Measurements from ENCODE around the gene TMEM179. TPM values are rescaled to one million over a fixed set of nuclear protein-coding genes. Genes with fewer than 3 reads are reported as not detected.

Gene TMEM179
- total RNA-seq, 1 experiment from 2014 or later: not detected

GRCh38 chr14:104561124-104561557 is 43.4 kb downstream of the TMEM179 start:
- Histone ChIP-seq H3K27me3 (replicated peaks) (peaks cover 20% of the 10 kb centered on the region), H3K9me3 (replicated peaks) (no peaks in the 10 kb centered on the region), H3K4me3 (no peak overlapping the region), H3K36me3 (no peaks in the 10 kb centered on the region), H3K4me1 (replicated peaks) (no peaks in the 10 kb centered on the region), H3K27ac (no peak overlapping the region)
- no peak for DNase-seq (ENCODE audit: low read depth in 1 of 2, low spot score in 2 of 2)

- H3K36me3 ChIP-seq: no peaks in the 10 kb centered on the region
- no peaks in the 10 kb centered on the region for H3K9me3 ChIP-seq (replicated peaks)
- no peak for DNase-seq (ENCODE audit: low read depth in 1 of 2, low spot score in 2 of 2)
- peaks cover 20% of the 10 kb centered on the region for H3K27me3 ChIP-seq (replicated peaks)
- no peaks in the 10 kb centered on the region for H3K4me1 ChIP-seq (replicated peaks)
- no peak overlapping the region for H3K27ac ChIP-seq
- no peak overlapping the region for H3K4me3 ChIP-seq
Observed at GRCh38 chr14:104560586-104560945, 44.0 kb downstream of the TMEM179 start.

- H3K27ac ChIP-seq: no peak overlapping the region
- H3K9me3 ChIP-seq (replicated peaks): no peaks in the 10 kb centered on the region
- H3K27me3 ChIP-seq (replicated peaks): peaks cover 20% of the 10 kb centered on the region
- no peaks in the 10 kb centered on the region for H3K36me3 ChIP-seq
- DNase-seq (ENCODE audit: low read depth in 1 of 2, low spot score in 2 of 2): no peak
- H3K4me3 ChIP-seq: no peak overlapping the region
- H3K4me1 ChIP-seq (replicated peaks): no peaks in the 10 kb centered on the region
Observed at GRCh38 chr14:104559804-104560585, 44.6 kb downstream of the TMEM179 start.

- no peak for DNase-seq (ENCODE audit: low read depth in 1 of 2, low spot score in 2 of 2)
- no peaks in the 10 kb centered on the region for H3K36me3 ChIP-seq
- H3K9me3 ChIP-seq (replicated peaks): no peaks in the 10 kb centered on the region
- no peaks in the 10 kb centered on the region for H3K4me1 ChIP-seq (replicated peaks)
- H3K27ac ChIP-seq: no peak overlapping the region
- no peak overlapping the region for H3K4me3 ChIP-seq
- H3K27me3 ChIP-seq (replicated peaks): peaks cover 15% of the 10 kb centered on the region
Observed at GRCh38 chr14:104559028-104559803, 45.4 kb downstream of the TMEM179 start.

GRCh38 chr14:104558231-104559027 is 46.1 kb downstream of the TMEM179 start:
- Histone ChIP-seq H3K4me3 (no peak overlapping the region), H3K27ac (no peak overlapping the region), H3K9me3 (replicated peaks) (no peaks in the 10 kb centered on the region), H3K4me1 (replicated peaks) (no peaks in the 10 kb centered on the region), H3K36me3 (no peaks in the 10 kb centered on the region), H3K27me3 (replicated peaks) (peaks cover 15% of the 10 kb centered on the region; the same call in 1 of the 2 replicates)
- DNase-seq (ENCODE audit: low read depth in 1 of 2, low spot score in 2 of 2): no peak

DNA sequence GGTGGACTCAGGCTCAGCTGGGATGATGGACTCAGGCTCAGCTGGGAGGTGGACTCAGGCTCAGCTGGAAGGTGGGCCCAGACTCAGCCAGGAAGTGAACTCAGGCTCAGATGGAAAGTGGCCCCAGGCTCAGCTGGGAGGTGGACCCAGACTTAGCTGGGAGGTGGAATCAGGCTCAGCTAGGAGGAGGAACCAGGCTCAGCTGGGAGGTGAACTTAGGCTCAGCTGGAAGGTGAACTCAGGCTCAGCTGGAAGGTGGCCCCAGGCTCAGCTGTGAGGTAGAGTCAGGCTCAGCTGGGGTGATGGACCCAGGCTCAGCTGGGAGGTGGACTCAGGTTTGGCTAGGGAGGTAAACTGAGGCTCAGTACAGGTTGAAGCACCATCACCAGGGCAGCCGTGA is 46.8 kb downstream of the TMEM179 start:
- Histone ChIP-seq H3K36me3 (no peaks in the 10 kb centered on the region), H3K27ac (no peak overlapping the region), H3K4me1 (replicated peaks) (no peaks in the 10 kb centered on the region), H3K4me3 (no peak overlapping the region), H3K27me3 (replicated peaks) (peaks cover 19% of the 10 kb centered on the region; the same call in 1 of the 2 replicates), H3K9me3 (replicated peaks) (no peaks in the 10 kb centered on the region)
- no peak for DNase-seq (ENCODE audit: low read depth in 1 of 2, low spot score in 2 of 2)

GRCh38 chr14:104557086-104557485 is 47.5 kb downstream of the TMEM179 start:
- Histone ChIP-seq H3K4me1 (replicated peaks) (no peaks in the 10 kb centered on the region), H3K27ac (no peak overlapping the region), H3K27me3 (replicated peaks) (peaks cover 19% of the 10 kb centered on the region; the same call in 1 of the 2 replicates), H3K4me3 (no peak overlapping the region), H3K9me3 (replicated peaks) (no peaks in the 10 kb centered on the region), H3K36me3 (no peaks in the 10 kb centered on the region)
- no peak for DNase-seq (ENCODE audit: low read depth in 1 of 2, low spot score in 2 of 2)

DNA sequence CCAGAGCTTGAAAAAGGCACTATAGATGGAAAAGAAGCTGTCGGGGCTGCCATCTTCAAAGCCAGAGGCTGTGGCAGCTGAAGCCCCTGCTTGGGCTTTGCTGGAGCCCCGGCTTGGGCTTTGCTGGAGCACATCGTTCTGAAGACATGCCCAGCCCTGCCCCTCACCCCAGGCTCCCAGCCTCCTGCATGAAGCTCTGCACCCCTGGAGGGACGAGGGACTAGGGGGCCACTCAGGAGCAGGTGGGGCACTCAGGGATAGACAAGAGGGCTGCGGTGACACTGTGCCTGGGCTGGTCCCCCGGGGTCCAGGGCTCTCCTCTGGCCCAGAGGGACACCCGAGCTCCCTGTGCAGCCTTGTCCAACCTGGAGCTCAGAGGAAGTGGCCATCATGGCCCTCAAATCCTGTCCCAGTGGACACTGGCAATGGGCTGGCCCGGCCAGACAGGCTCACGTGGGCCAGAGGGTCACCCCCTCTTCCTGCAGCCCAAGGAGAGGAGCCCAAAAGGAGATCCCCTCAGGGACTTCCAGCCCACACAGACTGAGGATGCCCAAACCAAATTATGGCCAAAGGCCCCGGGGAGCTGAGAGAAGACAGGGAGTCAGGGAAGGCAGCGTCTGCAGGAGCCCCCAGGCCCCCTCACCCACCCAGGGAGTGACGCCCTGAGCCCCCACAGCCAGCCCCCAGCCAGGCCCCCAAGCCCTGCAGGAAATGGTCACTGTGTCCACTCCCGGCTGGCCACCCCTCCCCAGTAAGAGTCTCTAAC is 48.1 kb downstream of the TMEM179 start:
- H3K4me1 ChIP-seq (replicated peaks): no peaks in the 10 kb centered on the region
- H3K27ac ChIP-seq: no peak overlapping the region
- H3K9me3 ChIP-seq (replicated peaks): no peaks in the 10 kb centered on the region
- no peak overlapping the region for H3K4me3 ChIP-seq
- no peaks in the 10 kb centered on the region for H3K36me3 ChIP-seq
- H3K27me3 ChIP-seq (replicated peaks): peaks cover 15% of the 10 kb centered on the region; the same call in 1 of the 2 replicates
- DNase-seq (ENCODE audit: low read depth in 1 of 2, low spot score in 2 of 2): no peak

DNA sequence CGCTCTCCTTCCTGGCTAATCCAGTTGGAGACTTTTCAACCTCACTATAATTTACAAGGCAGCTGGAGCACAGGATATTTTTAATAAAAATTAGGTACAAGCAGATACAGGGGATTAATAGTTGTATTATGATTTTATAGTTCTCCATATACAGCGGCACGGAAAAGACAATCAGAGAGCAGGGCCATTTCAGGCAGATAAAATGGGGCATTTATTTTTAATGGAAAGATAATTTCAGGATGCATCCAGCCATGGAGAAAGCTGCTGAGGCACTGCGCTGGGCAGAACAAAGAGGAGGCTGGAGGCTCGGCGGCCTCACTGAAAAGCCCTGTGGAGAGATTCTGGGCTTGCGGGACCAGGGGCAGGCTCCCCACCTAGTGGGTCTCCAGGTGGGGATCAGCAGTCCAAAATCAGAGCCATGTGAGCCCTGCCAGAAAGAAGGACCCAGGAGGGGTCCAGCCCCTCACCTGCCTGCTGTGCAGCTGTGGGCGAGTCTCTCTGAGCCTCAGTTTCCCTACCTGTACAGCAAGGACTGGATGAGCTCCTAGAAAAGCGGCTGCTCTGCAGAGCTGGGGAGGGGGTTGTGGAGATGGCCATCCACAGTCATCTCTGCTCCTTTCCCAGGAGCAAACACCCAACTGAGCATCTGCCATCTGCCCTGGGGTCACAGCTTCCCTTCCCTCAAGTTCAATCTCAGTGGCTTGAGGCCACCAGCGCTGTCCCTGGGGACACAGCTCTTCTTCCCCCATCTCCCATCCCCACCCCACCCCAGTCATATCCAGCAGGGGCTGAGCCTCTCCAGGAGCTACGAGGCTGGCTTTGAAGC is 48.9 kb downstream of the TMEM179 start:
- DNase-seq (ENCODE audit: low read depth in 1 of 2, low spot score in 2 of 2): no peak
- Histone ChIP-seq H3K36me3 (no peaks in the 10 kb centered on the region), H3K27me3 (replicated peaks) (peaks cover 14% of the 10 kb centered on the region; the same call in 1 of the 2 replicates), H3K27ac (no peak overlapping the region), H3K4me1 (replicated peaks) (no peaks in the 10 kb centered on the region), H3K4me3 (no peak overlapping the region), H3K9me3 (replicated peaks) (no peaks in the 10 kb centered on the region)

- Histone ChIP-seq H3K36me3 (no peaks in the 10 kb centered on the region), H3K27me3 (replicated peaks) (peaks cover 18% of the 10 kb centered on the region; the same call in 1 of the 2 replicates), H3K27ac (no peak overlapping the region), H3K4me1 (replicated peaks) (no peaks in the 10 kb centered on the region), H3K4me3 (no peak overlapping the region), H3K9me3 (replicated peaks) (no peaks in the 10 kb centered on the region)
- peak in 1 of 2 experiments; percentile 12 for DNase-seq (ENCODE audit: low read depth in 1 of 2, low spot score in 2 of 2)
Observed at GRCh38 chr14:104554608-104555429, 49.8 kb downstream of the TMEM179 start.

- DNase-seq (ENCODE audit: low read depth in 1 of 2, low spot score in 2 of 2): no peak
- H3K4me1 ChIP-seq (replicated peaks): no peaks in the 10 kb centered on the region
- H3K4me3 ChIP-seq: no peak overlapping the region
- H3K9me3 ChIP-seq (replicated peaks): no peaks in the 10 kb centered on the region
- no peaks in the 10 kb centered on the region for H3K36me3 ChIP-seq
- no peak overlapping the region for H3K27ac ChIP-seq
- peaks cover 18% of the 10 kb centered on the region; the same call in 1 of the 2 replicates for H3K27me3 ChIP-seq (replicated peaks)
Observed at GRCh38 chr14:104554088-104554607, 50.4 kb downstream of the TMEM179 start.
